ENCODE data around the gene HDAC4.

- TF ChIP-seq CTCF (IDR thresholded peaks at IDR 0.05; ENCODE audit: low read depth, low read length, missing input control) = no peak
- TF ChIP-seq, protein P1, sequence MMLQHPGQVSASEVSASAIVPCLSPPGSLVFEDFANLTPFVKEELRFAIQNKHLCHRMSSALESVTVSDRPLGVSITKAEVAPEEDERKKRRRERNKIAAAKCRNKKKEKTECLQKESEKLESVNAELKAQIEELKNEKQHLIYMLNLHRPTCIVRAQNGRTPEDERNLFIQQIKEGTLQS (IDR thresholded peaks at IDR 0.05) = no peak
- TF ChIP-seq NR2F2 (IDR thresholded peaks at IDR 0.05) = no peak
- TF ChIP-seq, protein P2, sequence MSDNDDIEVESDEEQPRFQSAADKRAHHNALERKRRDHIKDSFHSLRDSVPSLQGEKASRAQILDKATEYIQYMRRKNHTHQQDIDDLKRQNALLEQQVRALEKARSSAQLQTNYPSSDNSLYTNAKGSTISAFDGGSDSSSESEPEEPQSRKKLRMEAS (IDR thresholded peaks at IDR 0.05) = no peak
- no peak for TF ChIP-seq SP1 (IDR thresholded peaks at IDR 0.05)
- no peak for TF ChIP-seq YY1 (IDR thresholded peaks at IDR 0.05)
- TF ChIP-seq TAF1 (conservative IDR thresholded peaks at IDR 0.05) = no peak
- no peak for TF ChIP-seq REST (IDR thresholded peaks at IDR 0.05)
- TF ChIP-seq RAD21 (IDR thresholded peaks at IDR 0.05) = no peak
- TF ChIP-seq GABPA (IDR thresholded peaks at IDR 0.05 in 1 of 2, conservative IDR thresholded peaks at IDR 0.05 in 1 of 2) = no peak
- TF ChIP-seq JUND (IDR thresholded peaks at IDR 0.05) = no peak
- no peak for TF ChIP-seq HNF4A (conservative IDR thresholded peaks at IDR 0.05)
- TF ChIP-seq EGR1 (IDR thresholded peaks at IDR 0.05; ENCODE audit: low read depth in 2 of 2) = no peak
- no peak for TF ChIP-seq FOXA1 (IDR thresholded peaks at IDR 0.05)
Measured at GRCh38 chr2:239272626-239273025, 128.2 kb downstream of the HDAC4 start.
